ENCODE measurements around the gene SCUBE2. TPM values are rescaled to one million over a fixed set of nuclear protein-coding genes. Genes with fewer than 3 reads are reported as not detected.

The SCUBE2 gene
- total RNA-seq, 3 donors from 2014 or later (not counting 1 experiment from before 2014, with no cell fraction given) = not detected

GRCh38 chr11:8971924-8972316 is 119.5 kb downstream of the SCUBE2 start:
- no peaks in the 10 kb centered on the region for H3K9me3 Mint-ChIP-seq
- WGBS (ENCODE audit: insufficient coverage) = 86% methylated on average over 1 of the region's 1 CpG
- no peaks in the 10 kb centered on the region for H3K4me1 Mint-ChIP-seq
- DNase-seq (no peak), ATAC-seq (no peak)
- H3K27me3 Mint-ChIP-seq (ENCODE audit: low read depth in 2 of 2) = no peaks in the 10 kb centered on the region
- no peak for TF ChIP-seq CTCF (IDR thresholded peaks at IDR 0.05)
- no peaks in the 10 kb centered on the region for H3K36me3 ChIP-seq (ENCODE audit: control insufficient read depth, insufficient read depth, low read length)
- H3K36me3 Mint-ChIP-seq = no peaks in the 10 kb centered on the region
- no peaks in the 10 kb centered on the region for H3K27me3 ChIP-seq (ENCODE audit: control insufficient read depth, insufficient read depth, low read length)
- H3K4me3 Mint-ChIP-seq = no peak overlapping the region
- no peak overlapping the region for H3K27ac ChIP-seq (ENCODE audit: low read length)
- H3K4me1 ChIP-seq (ENCODE audit: control insufficient read depth, insufficient read depth, low read length) = no peaks in the 10 kb centered on the region
- H3K9me3 ChIP-seq (ENCODE audit: control insufficient read depth, insufficient read depth, low read length) = no peaks in the 10 kb centered on the region
- intact Hi-C loops (cut with micrococcal nuclease) = no loop called here
- H3K4me3 ChIP-seq (ENCODE audit: low read length) = no peak overlapping the region
- no peak overlapping the region for H3K27ac Mint-ChIP-seq

GRCh38 chr11:8971196-8971923 is 120.0 kb downstream of the SCUBE2 start:
- Mint-ChIP-seq H3K4me3 (no peak overlapping the region), H3K9me3 (no peaks in the 10 kb centered on the region), H3K4me1 (no peaks in the 10 kb centered on the region), H3K27me3 (ENCODE audit: low read depth in 2 of 2) (no peaks in the 10 kb centered on the region), H3K36me3 (no peaks in the 10 kb centered on the region), H3K27ac (no peak overlapping the region)
- intact Hi-C loops (cut with micrococcal nuclease) = no loop called here
- Histone ChIP-seq H3K27me3 (ENCODE audit: control insufficient read depth, insufficient read depth, low read length) (no peaks in the 10 kb centered on the region), H3K9me3 (ENCODE audit: control insufficient read depth, insufficient read depth, low read length) (no peaks in the 10 kb centered on the region), H3K36me3 (ENCODE audit: control insufficient read depth, insufficient read depth, low read length) (no peaks in the 10 kb centered on the region), H3K4me1 (ENCODE audit: control insufficient read depth, insufficient read depth, low read length) (no peaks in the 10 kb centered on the region), H3K27ac (ENCODE audit: low read length) (no peak overlapping the region), H3K4me3 (ENCODE audit: low read length) (no peak overlapping the region)
- TF ChIP-seq CTCF (IDR thresholded peaks at IDR 0.05) = no peak
- DNase-seq (no peak), ATAC-seq (no peak)
- WGBS (ENCODE audit: insufficient coverage) = 100% methylated on average over 1 of the region's 2 CpGs

Other genes starting within 250 kb of the SCUBE2 start
- gene AKIP1, start 180.4 kb downstream of the SCUBE2 start, total RNA-seq = 1 to 10 TPM; 4.0 to 7.0 (median 4.0) TPM
- gene C11orf16, start 158.7 kb downstream of the SCUBE2 start, total RNA-seq = not detected
- gene ASCL3, start 148.6 kb downstream of the SCUBE2 start, total RNA-seq = not detected
- 10 to 100 TPM; 46.5 to 55.2 (median 51.4) TPM for gene TMEM9B, start 127.2 kb downstream of the SCUBE2 start, total RNA-seq
- gene NRIP3, start 87.6 kb downstream of the SCUBE2 start, total RNA-seq = 1 to 10 TPM; 2.3 to 6.1 (median 4.6) TPM
- 10 to 100 TPM; 23.8 to 42.5 (median 38.7) TPM for gene DENND5A, start 173.8 kb upstream of the SCUBE2 start, total RNA-seq
- gene TMEM41B, start 223.0 kb upstream of the SCUBE2 start, total RNA-seq = 10 to 100 TPM; 28.1 to 37.0 (median 34.0) TPM

All from natural killer cell (primary cell).